K562 (cell line): ENCODE measurements around the gene EIPR1.

Experiments used
- CBFB ChIP-seq: sonication (generic); formaldehyde crosslinking; IDR thresholded peaks from 2 replicates; pipeline ENCODE4 v1.4.0; 2020; ENCODE audit warnings: mild to moderate bottlenecking, missing genetic modification reagents
- CTCF ChIP-seq, 3 experiments: IDR thresholded peaks in 2 of 3; conservative IDR thresholded peaks in 1 of 3; 2 replicates each; pipeline ENCODE4 v1.5.1; 2011 to 2012; ENCODE audit warnings: low read length in 3 of 3, mild to moderate bottlenecking in 3 of 3, control low read depth in 2 of 3, improper control_type of control experiment in 1 of 3, inconsistent platforms in 1 of 3, low read depth in 1 of 3, mixed read lengths in 1 of 3, moderate library complexity in 1 of 3; ENCODE audit not compliant: insufficient read depth in 2 of 3
- HDGF ChIP-seq: fragments of 450-650 bp; IDR thresholded peaks from 2 replicates; pipeline ENCODE4 v1.6.1; 2016
- PHB2 ChIP-seq: fragments of 450-650 bp; IDR thresholded peaks from 2 replicates; pipeline ENCODE4 v1.6.1; 2017; ENCODE audit warnings: low read depth
- ZNF316 ChIP-seq: fragments of 450-650 bp; IDR thresholded peaks from 2 replicates; pipeline ENCODE4 v1.6.1; 2016

- TF ChIP-seq CTCF (IDR thresholded peaks at IDR 0.05 in 2 of 3, conservative IDR thresholded peaks at IDR 0.05 in 1 of 3; ENCODE audit: insufficient read depth in 2 of 3, low read depth in 1 of 3, low read length in 3 of 3) (no peak), HDGF (no peak), CBFB (CRISPR knock-in tag) (no peak), PHB2 (no peak), ZNF316 (no peak)
Observed at GRCh38 chr2:3305952-3306351, 71.7 kb downstream of the EIPR1 start.
